Measurements from ENCODE around the gene ZNF408. TPM values are rescaled to one million over a fixed set of nuclear protein-coding genes. Genes with fewer than 3 reads are reported as not detected.
A peak's percentile ranks its signal among the peaks of the same experiment; 100 is the strongest.

ZNF408 gene
- total and polyA plus RNA-seq, 4 experiments from 2014 or later: 5.7 to 20.0 (median 15.8) TPM

GRCh38 chr11:46743043-46743442 is 42.2 kb downstream of the ZNF408 start:
- H3K9me3 ChIP-seq (ENCODE audit: control insufficient read depth in 1 of 2, low read length in 2 of 2): no peaks in the 10 kb centered on the region
- H3K36me3 ChIP-seq (ENCODE audit: insufficient read depth, low read length): peaks cover 30% of the 10 kb centered on the region
- CTCF ChIA-PET (ENCODE audit: partially characterized antibody): interaction anchor here (1.0 kb wide), 1 partner anchor 105 kb away, joined by 3 read pairs; no protein-coding TSS in a partner anchor
- H3K4me1 Mint-ChIP-seq: no peaks in the 10 kb centered on the region
- no peaks in the 10 kb centered on the region for H3K4me1 ChIP-seq (ENCODE audit: insufficient read depth, low read length)
- no peak overlapping the region for H3K27ac ChIP-seq (ENCODE audit: low read depth, low read length)
- H3K27me3 Mint-ChIP-seq: no peaks in the 10 kb centered on the region
- no peak for DNase-seq
- POLR2A ChIA-PET (ENCODE audit: partially characterized antibody): interaction anchor here (1.0 kb wide), 1 partner anchor 14 kb away, joined by 3 read pairs; no protein-coding TSS in a partner anchor
- intact Hi-C loops (cut with micrococcal nuclease): no loop called here
- H3K27me3 ChIP-seq (ENCODE audit: insufficient read depth, low read length): no peaks in the 10 kb centered on the region
- peak overlapping the region in 1 of 7 donors; percentile 25 for H3K27ac Mint-ChIP-seq
- H3K36me3 Mint-ChIP-seq: peaks cover 46 to 67% of the 10 kb centered on the region in 2 donors
- no peak overlapping the region for H3K4me3 ChIP-seq (ENCODE audit: low read length in 2 of 2)
- no peaks in the 10 kb centered on the region for H3K9me3 Mint-ChIP-seq
- H3K4me3 Mint-ChIP-seq: no peak overlapping the region

DNA sequence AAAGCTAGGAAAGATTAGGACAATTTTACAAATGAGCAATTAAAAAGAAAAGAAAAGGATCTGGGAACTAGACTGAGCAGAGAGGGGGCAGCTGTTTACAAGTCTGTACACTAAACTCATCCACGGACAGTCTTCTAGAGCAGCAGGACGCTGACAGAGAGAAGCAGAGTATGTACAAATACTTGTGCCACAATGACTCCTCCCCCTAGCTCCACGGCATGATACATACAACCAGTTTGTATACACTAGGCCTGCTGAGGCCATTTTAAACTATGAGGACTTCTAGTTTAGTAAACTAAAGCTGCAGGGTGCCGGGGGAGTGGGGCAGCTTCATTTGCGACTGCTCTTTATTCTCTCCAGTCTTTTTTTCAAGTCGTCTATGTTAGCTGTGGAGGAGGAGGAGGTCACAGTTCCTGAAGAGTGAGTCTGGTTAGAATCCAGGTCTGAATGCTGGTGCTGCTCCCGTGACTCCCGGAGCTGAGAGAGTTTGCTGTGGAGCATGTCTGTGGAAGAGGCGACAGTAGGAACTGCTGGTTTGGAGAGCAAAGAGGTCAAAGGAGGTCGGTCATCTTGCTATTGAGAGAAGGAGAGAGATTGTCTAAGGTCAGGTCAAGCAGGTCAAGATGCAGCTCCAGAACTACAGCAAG is 43.0 kb downstream of the ZNF408 start:
- peaks cover 30% of the 10 kb centered on the region for H3K36me3 ChIP-seq (ENCODE audit: insufficient read depth, low read length)
- no peaks in the 10 kb centered on the region for H3K4me1 Mint-ChIP-seq
- intact Hi-C loops (cut with micrococcal nuclease): no loop called here
- H3K27ac ChIP-seq (ENCODE audit: low read depth, low read length): no peak overlapping the region
- no peak overlapping the region for H3K4me3 Mint-ChIP-seq
- H3K4me3 ChIP-seq (ENCODE audit: low read length in 2 of 2): no peak overlapping the region
- no peaks in the 10 kb centered on the region for H3K9me3 ChIP-seq (ENCODE audit: control insufficient read depth in 1 of 2, low read length in 2 of 2)
- H3K4me1 ChIP-seq (ENCODE audit: insufficient read depth, low read length): no peaks in the 10 kb centered on the region
- peaks cover 50 to 70% of the 10 kb centered on the region in 2 donors for H3K36me3 Mint-ChIP-seq
- POLR2A ChIA-PET (ENCODE audit: partially characterized antibody): interaction anchor here (1.0 kb wide), 1 partner anchor 14 kb away, joined by 3 read pairs; no protein-coding TSS in a partner anchor
- H3K27ac Mint-ChIP-seq: peak overlapping the region in 3 of 7 donors; percentile 1 to 52 (median 13)
- CTCF ChIA-PET (ENCODE audit: partially characterized antibody): interaction anchor here (1.0 kb wide), 1 partner anchor 104 kb away, joined by 3 read pairs; no protein-coding TSS in a partner anchor
- no peaks in the 10 kb centered on the region for H3K27me3 ChIP-seq (ENCODE audit: insufficient read depth, low read length)
- no peak for DNase-seq
- H3K9me3 Mint-ChIP-seq: no peaks in the 10 kb centered on the region
- H3K27me3 Mint-ChIP-seq: no peaks in the 10 kb centered on the region

- intact Hi-C loops (cut with micrococcal nuclease): no loop called here
- no peaks in the 10 kb centered on the region for H3K9me3 Mint-ChIP-seq
- no peaks in the 10 kb centered on the region for H3K27me3 Mint-ChIP-seq
- H3K27ac Mint-ChIP-seq: peak overlapping the region in 1 of 7 donors; percentile 63
- Histone ChIP-seq H3K9me3 (ENCODE audit: control insufficient read depth in 1 of 2, low read length in 2 of 2) (no peaks in the 10 kb centered on the region), H3K36me3 (ENCODE audit: insufficient read depth, low read length) (peaks cover 38% of the 10 kb centered on the region), H3K27ac (ENCODE audit: low read depth, low read length) (no peak overlapping the region), H3K4me1 (ENCODE audit: insufficient read depth, low read length) (no peaks in the 10 kb centered on the region), H3K4me3 (ENCODE audit: low read length in 2 of 2) (no peak overlapping the region), H3K27me3 (ENCODE audit: insufficient read depth, low read length) (no peaks in the 10 kb centered on the region)
- no peak overlapping the region for H3K4me3 Mint-ChIP-seq
- CTCF ChIA-PET (ENCODE audit: partially characterized antibody): no interaction called here
- POLR2A ChIA-PET (ENCODE audit: partially characterized antibody): no interaction called here
- H3K4me1 Mint-ChIP-seq: no peaks in the 10 kb centered on the region
- peaks cover 60 to 78% of the 10 kb centered on the region in 2 donors for H3K36me3 Mint-ChIP-seq
- no peak for DNase-seq
These were observed 44.5 kb downstream of the ZNF408 start for GRCh38 chr11:46745328-46745727.

- Histone ChIP-seq H3K9me3 (ENCODE audit: control insufficient read depth in 1 of 2, low read length in 2 of 2) (no peaks in the 10 kb centered on the region), H3K27me3 (ENCODE audit: insufficient read depth, low read length) (no peaks in the 10 kb centered on the region), H3K4me3 (ENCODE audit: low read length in 2 of 2) (no peak overlapping the region), H3K4me1 (ENCODE audit: insufficient read depth, low read length) (no peaks in the 10 kb centered on the region), H3K27ac (ENCODE audit: low read depth, low read length) (no peak overlapping the region), H3K36me3 (ENCODE audit: insufficient read depth, low read length) (peaks cover 45% of the 10 kb centered on the region)
- Mint-ChIP-seq H3K27me3 (no peaks in the 10 kb centered on the region), H3K27ac (no peak overlapping the region), H3K4me3 (no peak overlapping the region), H3K36me3 (peaks cover 67 to 84% of the 10 kb centered on the region in 2 donors), H3K4me1 (no peaks in the 10 kb centered on the region), H3K9me3 (no peaks in the 10 kb centered on the region)
- ChIA-PET CTCF (ENCODE audit: partially characterized antibody) (no interaction called here), POLR2A (ENCODE audit: partially characterized antibody) (no interaction called here)
- intact Hi-C loops (cut with micrococcal nuclease): no loop called here
- DNase-seq: no peak
These were observed 45.2 kb downstream of the ZNF408 start for GRCh38 chr11:46745995-46746394.

DNA sequence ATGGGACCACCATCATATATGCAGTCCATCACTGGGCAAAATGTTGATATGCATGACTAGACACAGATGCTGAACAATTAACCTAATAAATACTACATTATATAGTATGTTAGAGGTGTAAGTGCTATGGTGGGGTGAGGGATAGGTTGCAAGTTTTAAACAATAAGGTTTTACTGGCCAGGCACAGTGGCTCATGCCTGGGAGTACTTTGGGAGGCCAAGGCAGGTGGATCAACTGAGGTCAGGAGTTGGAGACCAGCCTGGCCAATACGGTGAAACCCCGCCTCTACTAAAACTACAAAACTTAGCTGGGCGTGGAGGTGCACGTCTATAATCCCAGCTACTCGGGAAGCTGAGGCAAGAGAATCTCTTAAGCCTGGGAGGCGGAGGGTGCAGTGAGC is 46.3 kb downstream of the ZNF408 start:
- no peak overlapping the region for H3K4me3 Mint-ChIP-seq
- H3K27me3 Mint-ChIP-seq: no peaks in the 10 kb centered on the region
- no peaks in the 10 kb centered on the region for H3K4me1 ChIP-seq (ENCODE audit: insufficient read depth, low read length)
- no peaks in the 10 kb centered on the region for H3K4me1 Mint-ChIP-seq
- H3K9me3 ChIP-seq (ENCODE audit: control insufficient read depth in 1 of 2, low read length in 2 of 2): no peaks in the 10 kb centered on the region
- POLR2A ChIA-PET (ENCODE audit: partially characterized antibody): no interaction called here
- H3K9me3 Mint-ChIP-seq: no peaks in the 10 kb centered on the region
- peak overlapping the region in 1 of 7 donors; percentile 7 for H3K27ac Mint-ChIP-seq
- DNase-seq: no peak
- H3K4me3 ChIP-seq (ENCODE audit: low read length in 2 of 2): no peak overlapping the region
- peaks cover 52% of the 10 kb centered on the region for H3K36me3 ChIP-seq (ENCODE audit: insufficient read depth, low read length)
- CTCF ChIA-PET (ENCODE audit: partially characterized antibody): no interaction called here
- no peaks in the 10 kb centered on the region for H3K27me3 ChIP-seq (ENCODE audit: insufficient read depth, low read length)
- H3K27ac ChIP-seq (ENCODE audit: low read depth, low read length): no peak overlapping the region
- intact Hi-C loops (cut with micrococcal nuclease): no loop called here
- peaks cover 67 to 85% of the 10 kb centered on the region in 2 donors for H3K36me3 Mint-ChIP-seq

Small RNA genes lying within 50 kb of the gene (microRNA-seq; reads per million reads assigned to microRNA genes)
- not detected for gene MIR5582 (ENCODE audit: borderline microRNAs expressed, borderline number of aligned reads, borderline replicate concordance)

Other genes with a start within 250 kb of the ZNF408 start
- 10 to 100 TPM; 40.8 to 43.9 TPM for gene AMBRA1, start 107.0 kb upstream of the ZNF408 start, total RNA-seq
- gene AMBRA1, start 107.0 kb upstream of the ZNF408 start, polyA plus RNA-seq: 10 to 100 TPM in 1 of 2 donors, 1 to 10 TPM in 1; 5.9 to 20.0 TPM
- gene HARBI1, start 83.8 kb upstream of the ZNF408 start, total RNA-seq: 1 to 10 TPM; 7.2 to 9.4 TPM
- 10 to 100 TPM in 1 of 2 donors, 1 to 10 TPM in 1; 8.7 to 10.6 TPM for gene HARBI1, start 83.8 kb upstream of the ZNF408 start, polyA plus RNA-seq
- 10 to 100 TPM; 86.0 to 96.2 TPM for gene ATG13, start 83.5 kb upstream of the ZNF408 start, total RNA-seq
- 10 to 100 TPM; 64.2 to 66.0 TPM for gene ATG13, start 83.5 kb upstream of the ZNF408 start, polyA plus RNA-seq
- gene ARHGAP1, start 412 bp upstream of the ZNF408 start, total RNA-seq: 10 to 100 TPM; 61.3 to 72.2 TPM
- 10 to 100 TPM; 39.0 to 85.8 TPM for gene ARHGAP1, start 412 bp upstream of the ZNF408 start, polyA plus RNA-seq
- gene F2, start 18.2 kb downstream of the ZNF408 start, total RNA-seq: not detected
- gene F2, start 18.2 kb downstream of the ZNF408 start, polyA plus RNA-seq: not detected
- 10 to 100 TPM; 47.8 to 51.4 TPM for gene CKAP5, start 145.2 kb downstream of the ZNF408 start, total RNA-seq
- gene CKAP5, start 145.2 kb downstream of the ZNF408 start, polyA plus RNA-seq: 10 to 100 TPM in 1 of 2 donors, 1 to 10 TPM in 1; 3.6 to 23.8 TPM
- not detected for gene LRP4, start 217.5 kb downstream of the ZNF408 start, total RNA-seq
- not detected for gene LRP4, start 217.5 kb downstream of the ZNF408 start, polyA plus RNA-seq
- gene CSTPP1, start 235.7 kb downstream of the ZNF408 start, total RNA-seq: 10 to 100 TPM; 12.4 to 12.8 TPM
- gene CSTPP1, start 235.7 kb downstream of the ZNF408 start, polyA plus RNA-seq: 10 to 100 TPM; 22.9 to 24.3 TPM

Data from CD4-positive, alpha-beta memory T cell (primary cell).